PFSK-1 (cell line): ENCODE data around the gene EGLN3.

Source experiments
- FOXP2 ChIP-seq: optimal IDR thresholded peaks from 2 replicates; pipeline ENCODE3; 2011; ENCODE audit warnings: borderline replicate concordance, control low read depth, inconsistent platforms; ENCODE audit not compliant: insufficient read depth; ENCODE audit errors: extremely low read length, extremely low read depth
- POLR2AphosphoS5 ChIP-seq: IDR thresholded peaks from 2 replicates; pipeline ENCODE4 v1.6.1; 2012; ENCODE audit warnings: low read depth, mild to moderate bottlenecking, control low read depth, low read length, moderate library complexity
- REST ChIP-seq, 2 experiments: IDR thresholded peaks; 2 replicates each; pipeline versions ENCODE4 v1.6.1 to v1.8.0; 2011 to 2012; ENCODE audit warnings: low read depth in 2 of 2, low read length in 2 of 2, control low read depth in 1 of 2, inconsistent platforms in 1 of 2, mild to moderate bottlenecking in 1 of 2, moderate library complexity in 1 of 2; ENCODE audit not compliant: insufficient read depth in 1 of 2
- SIN3A ChIP-seq: IDR thresholded peaks from 2 replicates; pipeline ENCODE4 v1.6.1; 2012; ENCODE audit warnings: mild to moderate bottlenecking, low read length, moderate library complexity, borderline replicate concordance; ENCODE audit not compliant: insufficient read depth
- TAF1 ChIP-seq: IDR thresholded peaks from 2 replicates; pipeline ENCODE4 v1.6.1; 2012; ENCODE audit warnings: low read length, control low read depth, borderline replicate concordance; ENCODE audit not compliant: insufficient read depth

EGLN3 gene

GRCh38 chr14:33902363-33902762 is 48.5 kb downstream of the EGLN3 start:
- TF ChIP-seq FOXP2 = no peak
- TF ChIP-seq REST (IDR thresholded peaks at IDR 0.05; ENCODE audit: insufficient read depth in 1 of 2, low read depth in 2 of 2, low read length in 2 of 2) = no peak
- no peak for TF ChIP-seq SIN3A
- TF ChIP-seq POLR2AphosphoS5 = no peak
- TF ChIP-seq TAF1 = no peak

GRCh38 chr14:33901426-33902155 is 49.3 kb downstream of the EGLN3 start:
- TF ChIP-seq SIN3A = no peak
- TF ChIP-seq TAF1 = no peak
- TF ChIP-seq FOXP2 = no peak
- TF ChIP-seq REST (IDR thresholded peaks at IDR 0.05; ENCODE audit: insufficient read depth in 1 of 2, low read depth in 2 of 2, low read length in 2 of 2) = no peak
- no peak for TF ChIP-seq POLR2AphosphoS5

GRCh38 chr14:33900706-33901105 is 50.2 kb downstream of the EGLN3 start:
- no peak for TF ChIP-seq SIN3A
- no peak for TF ChIP-seq REST (IDR thresholded peaks at IDR 0.05; ENCODE audit: insufficient read depth in 1 of 2, low read depth in 2 of 2, low read length in 2 of 2)
- no peak for TF ChIP-seq POLR2AphosphoS5
- TF ChIP-seq TAF1 = no peak
- TF ChIP-seq FOXP2 = no peak

- TF ChIP-seq TAF1 (no peak), FOXP2 (no peak), SIN3A (no peak), REST (IDR thresholded peaks at IDR 0.05; ENCODE audit: insufficient read depth in 1 of 2, low read depth in 2 of 2, low read length in 2 of 2) (no peak), POLR2AphosphoS5 (no peak)
Observed at GRCh38 chr14:33899723-33900341, 51.0 kb downstream of the EGLN3 start.
